G401 (cell line): ENCODE results near the gene PPP3CA. TPM values are rescaled to one million over a fixed set of nuclear protein-coding genes. Genes with fewer than 3 reads are reported as not detected.
A peak's percentile ranks its signal among the peaks of the same experiment; 100 is the strongest.

Experiments
- DNase-seq: peaks from one replicate; pipeline ENCODE4 v3.0.0-alpha.2; 2015; ENCODE audit warnings: low spot score
- in situ Hi-C: cut with HindIII; loops from 2 replicates; pipeline ENCODE4 v1.10.0; 2016; ENCODE audit warnings: low sequenced_read_pairs, mixed read lengths
- total RNA-seq: library from RNA; depleted of rRNA; stranded (reverse); fragments of >200 nt; shearing (Covaris generic); gene quantifications from 2 replicates; pipeline ENCODE4 v1.2.3, GENCODE V29; 2014

The PPP3CA gene
- total RNA-seq, 1 experiment from 2014 or later: 0.75 TPM

GRCh38 chr4:101089168-101089567 is 258.2 kb downstream of the PPP3CA start:
- in situ Hi-C loops: no loop called here
- DNase-seq: no peak

- in situ Hi-C loops: no loop called here
- no peak for DNase-seq
Observed at GRCh38 chr4:101086801-101087586, 260.3 kb downstream of the PPP3CA start.

GRCh38 chr4:101083131-101083530 is 264.2 kb downstream of the PPP3CA start:
- in situ Hi-C loops: no loop called here
- DNase-seq: no peak

- in situ Hi-C loops: no loop called here
Observed at GRCh38 chr4:101081695-101082369, 265.5 kb downstream of the PPP3CA start.

GRCh38 chr4:101081166-101081565 is 266.2 kb downstream of the PPP3CA start:
- in situ Hi-C loops: no loop called here
- DNase-seq: no peak

More at GRCh38 chr4:101081695-101082369, 265.5 kb downstream of the PPP3CA start:
- DNase-seq: no peak

- DNase-seq: no peak
- in situ Hi-C loops: no loop called here
Observed at GRCh38 chr4:101078950-101079349, 268.4 kb downstream of the PPP3CA start.

- in situ Hi-C loops: no loop called here
Observed at GRCh38 chr4:101076032-101076431, 271.3 kb downstream of the PPP3CA start.

GRCh38 chr4:101075536-101075935 is 271.8 kb downstream of the PPP3CA start:
- in situ Hi-C loops: no loop called here
- DNase-seq: no peak

More at GRCh38 chr4:101076032-101076431, 271.3 kb downstream of the PPP3CA start:
- no peak for DNase-seq

GRCh38 chr4:101074326-101074725 is 273.0 kb downstream of the PPP3CA start:
- peak; percentile 89 for DNase-seq
- in situ Hi-C loops: no loop called here

- in situ Hi-C loops: no loop called here
- no peak for DNase-seq
Observed at GRCh38 chr4:101071241-101071640, 276.1 kb downstream of the PPP3CA start.

- peak; percentile 60 for DNase-seq
- in situ Hi-C loops: no loop called here
Observed at GRCh38 chr4:101068115-101068514, 279.2 kb downstream of the PPP3CA start.

GRCh38 chr4:101067383-101067782 is 279.9 kb downstream of the PPP3CA start:
- no peak for DNase-seq
- in situ Hi-C loops: no loop called here

- no peak for DNase-seq
- in situ Hi-C loops: no loop called here
Observed at GRCh38 chr4:101066626-101067170, 280.6 kb downstream of the PPP3CA start.

- in situ Hi-C loops: no loop called here
- DNase-seq: no peak
Observed at GRCh38 chr4:101065935-101066485, 281.3 kb downstream of the PPP3CA start.

GRCh38 chr4:101065346-101065745 is 282.0 kb downstream of the PPP3CA start:
- DNase-seq: no peak
- in situ Hi-C loops: no loop called here

- peak; percentile 81 for DNase-seq
- in situ Hi-C loops: no loop called here
Observed at GRCh38 chr4:101064541-101065180, 282.7 kb downstream of the PPP3CA start.

GRCh38 chr4:101055392-101055791 is 291.9 kb downstream of the PPP3CA start:
- in situ Hi-C loops: no loop called here
- no peak for DNase-seq

GRCh38 chr4:101050837-101051205 is 296.5 kb downstream of the PPP3CA start:
- in situ Hi-C loops: no loop called here

GRCh38 chr4:101050088-101050836 is 297.1 kb downstream of the PPP3CA start:
- in situ Hi-C loops: no loop called here
- peak; percentile 62 for DNase-seq

More at GRCh38 chr4:101050837-101051205, 296.5 kb downstream of the PPP3CA start:
- DNase-seq: peak; percentile 63
